Cardiac muscle cell (in vitro differentiated cells and primary cell): ENCODE measurements around the gene AK4. TPM values are rescaled to one million over a fixed set of nuclear protein-coding genes. Genes with fewer than 3 reads are reported as not detected.

Experiments used
- DNase-seq, 2 donors: peaks; one replicate each; pipeline versions ENCODE4 v3.0.0 to v3.0.0-alpha.2; 2010 to 2017; ENCODE audit warnings: low read depth in 1 of 2, low spot score in 1 of 2
- H3K27ac ChIP-seq: fragments of 200-600 bp; sonication (generic); 2 replicates; pipeline ENCODE4 v1.5.1; 2016
- H3K27me3 ChIP-seq: fragments of 200-600 bp; sonication (generic); 2 replicates; pipeline ENCODE4 v1.6.0; 2016; ENCODE audit warnings: control low read depth
- H3K36me3 ChIP-seq: fragments of 200-600 bp; sonication (generic); 2 replicates; pipeline ENCODE4 v1.5.1; 2016; ENCODE audit warnings: control low read depth
- H3K4me1 ChIP-seq: fragments of 200-600 bp; sonication (generic); 2 replicates; pipeline ENCODE4 v1.8.1; 2017; ENCODE audit warnings: low read depth, mild to moderate bottlenecking, mixed run types
- H3K4me3 ChIP-seq: fragments of 200-600 bp; sonication (generic); 2 replicates; pipeline ENCODE4 v1.5.1; 2016; ENCODE audit warnings: mild to moderate bottlenecking
- H3K9me3 ChIP-seq: fragments of 200-600 bp; sonication (generic); 2 replicates; pipeline ENCODE4 v1.5.1; 2017; ENCODE audit warnings: low read depth, mild to moderate bottlenecking, control low read depth
- polyA plus RNA-seq: library from polyadenylated mRNA; unstranded; fragments of >200 nt; fragmentation: Nextera tagmentation; extraction: Ambion mirVana; gene quantifications from 2 replicates; pipeline ENCODE4 v1.2.1, GENCODE V29; 2016
- total RNA-seq: library from RNA; depleted of rRNA; stranded (reverse); fragments of >200 nt; gene quantifications from 2 replicates; pipeline ENCODE4 v1.2.3, GENCODE V29; 2016
- TF ChIP-seq, protein P1 (sequence below): IDR thresholded peaks from 2 replicates; pipeline ENCODE4 v1.5.1; 2012; ENCODE audit warnings: low read depth, mild to moderate bottlenecking, low read length

The AK4 gene
- total and polyA plus RNA-seq, 2 experiments from 2014 or later: 93.1 to 133 TPM

- TF ChIP-seq, protein P1, sequence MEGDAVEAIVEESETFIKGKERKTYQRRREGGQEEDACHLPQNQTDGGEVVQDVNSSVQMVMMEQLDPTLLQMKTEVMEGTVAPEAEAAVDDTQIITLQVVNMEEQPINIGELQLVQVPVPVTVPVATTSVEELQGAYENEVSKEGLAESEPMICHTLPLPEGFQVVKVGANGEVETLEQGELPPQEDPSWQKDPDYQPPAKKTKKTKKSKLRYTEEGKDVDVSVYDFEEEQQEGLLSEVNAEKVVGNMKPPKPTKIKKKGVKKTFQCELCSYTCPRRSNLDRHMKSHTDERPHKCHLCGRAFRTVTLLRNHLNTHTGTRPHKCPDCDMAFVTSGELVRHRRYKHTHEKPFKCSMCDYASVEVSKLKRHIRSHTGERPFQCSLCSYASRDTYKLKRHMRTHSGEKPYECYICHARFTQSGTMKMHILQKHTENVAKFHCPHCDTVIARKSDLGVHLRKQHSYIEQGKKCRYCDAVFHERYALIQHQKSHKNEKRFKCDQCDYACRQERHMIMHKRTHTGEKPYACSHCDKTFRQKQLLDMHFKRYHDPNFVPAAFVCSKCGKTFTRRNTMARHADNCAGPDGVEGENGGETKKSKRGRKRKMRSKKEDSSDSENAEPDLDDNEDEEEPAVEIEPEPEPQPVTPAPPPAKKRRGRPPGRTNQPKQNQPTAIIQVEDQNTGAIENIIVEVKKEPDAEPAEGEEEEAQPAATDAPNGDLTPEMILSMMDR: peak; percentile 42
- H3K27ac ChIP-seq: peak overlapping the region; percentile 70
- no peaks in the 10 kb centered on the region for H3K36me3 ChIP-seq
- H3K9me3 ChIP-seq: no peaks in the 10 kb centered on the region
- H3K4me1 ChIP-seq: peaks cover 28% of the 10 kb centered on the region
- DNase-seq: peak; percentile 57 to 86
- H3K27me3 ChIP-seq: no peaks in the 10 kb centered on the region
- peak overlapping the region; percentile 35 for H3K4me3 ChIP-seq
Observed at GRCh38 chr1:65265651-65266351, 117.8 kb downstream of the AK4 start.

GRCh38 chr1:65266476-65266875 is 118.5 kb downstream of the AK4 start:
- Histone ChIP-seq H3K36me3 (no peaks in the 10 kb centered on the region), H3K4me3 (no peak overlapping the region), H3K4me1 (peaks cover 28% of the 10 kb centered on the region), H3K27ac (peak overlapping the region; percentile 70), H3K9me3 (no peaks in the 10 kb centered on the region), H3K27me3 (no peaks in the 10 kb centered on the region)
- TF ChIP-seq, protein P1: no peak
- no peak for DNase-seq

DNA sequence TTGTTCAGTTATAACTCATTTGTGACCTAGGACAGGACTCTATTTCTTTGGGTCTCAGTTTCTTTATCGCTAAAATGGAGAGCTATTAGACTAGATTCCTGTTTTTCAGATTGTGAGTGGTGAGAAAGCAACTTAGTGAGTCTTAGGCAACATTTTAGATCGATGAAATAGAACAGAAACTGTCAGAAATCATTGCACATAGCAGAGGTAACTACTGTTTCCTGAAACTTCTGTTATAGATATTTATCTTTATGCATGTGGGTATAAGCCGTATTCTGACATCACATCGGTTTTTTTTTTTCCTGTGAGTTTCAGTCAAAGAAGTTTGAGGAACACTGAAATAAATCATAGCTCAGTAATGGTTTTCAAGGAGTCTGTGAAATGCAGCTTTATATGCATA is 119.3 kb downstream of the AK4 start:
- H3K4me3 ChIP-seq: no peak overlapping the region
- peaks cover 28% of the 10 kb centered on the region for H3K4me1 ChIP-seq
- H3K36me3 ChIP-seq: no peaks in the 10 kb centered on the region
- no peaks in the 10 kb centered on the region for H3K27me3 ChIP-seq
- TF ChIP-seq, protein P1: no peak
- no peak overlapping the region for H3K27ac ChIP-seq
- no peak for DNase-seq
- H3K9me3 ChIP-seq: no peaks in the 10 kb centered on the region

DNA sequence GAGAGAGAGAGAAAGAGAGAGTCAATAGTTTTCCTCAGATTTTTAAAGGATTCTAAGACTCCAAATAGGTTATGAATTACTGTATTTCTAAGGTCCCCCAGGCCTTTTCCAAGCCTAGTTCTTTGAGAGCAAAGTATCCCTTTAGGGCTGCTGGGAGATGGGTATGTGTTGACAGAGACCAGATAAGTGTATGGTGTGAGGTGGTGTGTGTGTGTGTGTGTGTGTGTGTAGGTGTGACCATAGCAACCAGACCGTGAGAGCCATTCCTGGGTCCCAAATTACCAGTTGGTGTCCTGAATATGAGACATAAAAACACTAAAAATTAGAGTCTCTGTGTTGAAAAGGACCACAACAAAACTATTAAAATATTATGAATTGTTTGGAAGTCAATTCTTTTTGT is 119.7 kb downstream of the AK4 start:
- no peak for DNase-seq
- TF ChIP-seq, protein P1: no peak
- Histone ChIP-seq H3K4me1 (peaks cover 28% of the 10 kb centered on the region), H3K27me3 (no peaks in the 10 kb centered on the region), H3K36me3 (no peaks in the 10 kb centered on the region), H3K4me3 (no peak overlapping the region), H3K27ac (peak overlapping the region; percentile 34), H3K9me3 (no peaks in the 10 kb centered on the region)

GRCh38 chr1:65269612-65270011 is 121.6 kb downstream of the AK4 start:
- DNase-seq: no peak
- Histone ChIP-seq H3K4me3 (no peak overlapping the region), H3K36me3 (no peaks in the 10 kb centered on the region), H3K27me3 (no peaks in the 10 kb centered on the region), H3K4me1 (peaks cover 28% of the 10 kb centered on the region), H3K9me3 (no peaks in the 10 kb centered on the region), H3K27ac (no peak overlapping the region)
- TF ChIP-seq, protein P1: no peak
